DMS114 treated with DMSO at 0.1 percent for 48 hours (cell line): ENCODE measurements around the gene NFIX.

Experiments used
- DNase-seq: peaks from one replicate; lab custom pipeline; 2025; ENCODE audit not compliant: unreplicated experiment; lab: John Stamatoyannopoulos, UW

Gene NFIX

DNA sequence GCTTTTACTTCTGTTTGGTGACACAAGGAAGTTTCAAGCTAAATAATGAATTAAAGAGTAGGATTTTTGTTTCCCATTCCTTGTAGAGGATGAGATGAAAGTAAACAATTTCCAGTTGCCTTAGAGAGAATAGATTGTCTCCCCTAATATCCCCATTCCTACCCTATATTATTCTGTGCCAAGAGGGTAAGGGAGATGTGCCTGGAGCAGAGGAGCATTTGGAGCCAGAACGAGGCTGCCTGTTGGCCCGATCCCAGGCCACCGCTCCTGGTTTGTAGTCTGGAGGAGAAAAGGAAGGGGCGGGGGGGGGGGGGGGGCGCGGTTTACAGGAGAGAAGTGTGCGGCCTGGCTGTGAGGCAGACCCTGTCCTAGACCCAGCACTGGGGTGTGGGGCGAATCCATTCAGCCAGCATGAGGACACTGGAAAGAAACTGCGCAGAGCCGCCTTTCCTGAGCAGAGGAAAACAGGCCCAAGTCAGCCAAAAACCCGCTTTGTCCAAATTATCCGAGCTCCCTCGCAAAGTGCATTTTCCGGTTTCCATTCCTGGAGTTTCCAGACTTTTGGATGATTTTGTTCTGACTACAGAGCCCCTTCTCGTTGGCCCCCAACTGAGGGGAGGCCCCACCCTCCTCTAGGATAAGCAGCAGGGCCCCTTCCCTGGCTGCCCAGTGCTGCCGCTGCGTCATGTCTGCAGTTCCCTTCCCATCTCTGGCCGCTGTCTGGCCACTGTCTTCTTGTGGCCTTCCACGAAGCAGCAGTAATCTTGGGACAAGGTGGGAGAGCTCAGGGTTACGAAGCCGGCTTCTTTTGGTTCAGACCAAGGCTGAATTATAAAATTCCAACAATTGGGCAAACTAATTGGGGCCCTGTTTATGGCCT lies 23.0 kb downstream of the NFIX start:
- DNase-seq, result no peak

DNA sequence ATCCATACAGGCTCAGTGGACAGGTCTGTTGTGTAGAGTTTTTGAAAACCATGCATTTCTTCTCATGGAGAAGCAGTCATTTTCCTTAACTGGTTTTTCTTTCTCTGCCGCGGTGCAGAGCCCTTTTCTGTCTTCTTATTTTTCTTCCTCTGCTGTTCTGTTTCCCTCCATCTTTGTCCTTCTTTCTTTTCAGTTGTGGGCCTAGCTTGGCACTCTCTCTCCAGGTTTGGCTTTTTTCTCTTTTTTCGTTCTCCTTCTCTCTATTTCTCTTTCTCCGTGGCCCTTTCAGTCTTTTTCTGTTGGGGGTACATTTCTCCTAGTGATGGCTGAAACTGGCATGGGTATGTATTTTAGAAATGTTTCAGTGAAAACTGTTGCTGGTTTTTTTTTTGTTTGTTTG lies 24.1 kb downstream of the NFIX start:
- no peak for DNase-seq

DNA sequence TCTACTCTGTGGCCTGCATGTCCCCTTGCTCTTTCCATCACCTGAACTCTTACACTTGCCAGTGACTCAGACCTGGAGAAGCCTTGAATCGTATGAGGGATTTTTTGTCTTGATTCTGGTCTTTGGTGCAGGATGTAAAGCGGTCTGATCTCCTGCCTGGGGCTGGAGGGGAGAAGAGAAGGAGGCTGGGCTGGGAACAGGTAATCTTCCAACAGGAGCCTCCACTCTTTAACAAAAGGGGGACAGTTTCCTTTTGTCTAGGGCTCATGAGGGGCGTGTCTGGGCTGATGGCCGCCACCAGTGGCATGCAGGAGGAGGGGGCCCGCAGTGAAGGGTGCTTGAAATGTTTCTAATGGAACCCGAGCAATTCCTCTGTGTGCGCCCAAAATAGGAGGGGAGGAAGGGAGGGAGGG lies 24.7 kb downstream of the NFIX start:
- DNase-seq, result no peak

DNA sequence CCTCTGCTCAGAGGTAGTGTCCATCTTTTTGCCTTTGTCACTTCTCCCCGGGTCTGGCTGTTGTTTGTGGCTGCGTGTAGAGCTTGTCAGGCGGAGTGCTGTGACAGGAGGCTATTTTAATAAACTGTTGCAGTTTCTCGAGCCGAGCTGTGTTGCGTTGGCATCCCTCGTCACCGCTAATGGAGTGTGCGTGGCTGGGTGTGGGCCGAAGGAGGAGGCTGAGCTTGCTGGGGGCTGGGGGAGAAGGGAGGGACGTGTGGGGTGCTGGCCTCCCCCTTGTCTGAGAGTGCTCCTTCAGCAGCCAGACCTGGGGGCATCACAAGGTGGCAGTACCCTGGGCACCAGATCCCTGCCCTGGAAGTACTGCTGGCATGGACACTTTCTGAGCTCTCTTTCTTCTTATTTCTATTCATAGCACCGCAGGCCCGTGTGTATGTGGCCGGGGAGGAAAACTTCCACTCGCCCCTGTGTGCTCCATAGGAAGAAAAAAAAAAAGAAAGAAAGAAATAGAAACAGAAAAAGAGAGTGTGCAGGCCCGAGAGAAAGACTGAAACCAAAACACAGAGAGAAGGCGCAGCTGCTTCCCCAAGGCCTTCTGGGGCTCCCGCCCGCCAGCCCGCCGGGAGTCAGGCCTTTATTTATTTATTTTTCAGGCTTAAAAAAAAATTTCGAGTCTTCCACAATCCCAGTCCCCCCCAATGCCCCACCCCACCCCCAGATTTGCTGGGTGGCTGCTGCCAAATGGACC lies 27.0 kb downstream of the NFIX start:
- no peak for DNase-seq

DNA sequence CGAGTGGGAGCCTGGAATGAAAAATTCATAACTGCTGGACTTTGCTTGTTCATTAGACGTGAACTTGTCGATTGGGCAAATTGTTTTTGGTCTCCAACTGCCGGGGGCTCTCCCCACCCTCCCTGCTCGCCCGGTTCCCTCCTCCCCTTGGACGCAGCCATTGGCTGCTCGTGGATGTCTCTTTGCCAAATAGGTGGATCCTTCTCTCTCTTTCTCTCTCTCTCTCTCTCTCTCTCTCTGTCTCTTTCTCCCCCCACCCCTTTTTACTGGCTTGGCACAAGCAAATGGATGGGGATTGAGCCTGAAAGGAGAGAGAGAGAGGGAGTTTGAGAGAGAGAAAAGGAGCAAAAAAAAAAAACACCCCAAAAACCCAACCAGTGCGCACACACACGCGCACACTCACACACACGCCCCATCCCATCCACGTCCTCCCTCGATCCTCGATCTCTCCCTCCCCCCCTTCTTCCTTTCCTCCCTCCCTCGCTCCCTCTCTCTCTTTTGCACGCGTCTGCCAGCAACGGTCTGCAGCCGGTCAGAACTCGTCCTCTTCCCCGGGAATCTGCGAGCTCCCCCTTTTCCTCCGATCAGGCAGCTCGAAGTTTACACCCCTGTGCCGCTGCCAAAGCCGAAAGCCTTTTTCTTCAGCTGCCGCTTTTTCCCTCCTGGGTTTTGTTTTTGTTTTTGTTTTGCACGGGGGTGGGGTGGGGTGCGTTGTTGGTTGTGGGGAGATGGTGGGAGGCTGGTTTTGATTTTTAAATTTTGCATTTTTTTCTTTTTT lies 27.8 kb downstream of the NFIX start:
- DNase-seq, result peak; percentile 39

DNA sequence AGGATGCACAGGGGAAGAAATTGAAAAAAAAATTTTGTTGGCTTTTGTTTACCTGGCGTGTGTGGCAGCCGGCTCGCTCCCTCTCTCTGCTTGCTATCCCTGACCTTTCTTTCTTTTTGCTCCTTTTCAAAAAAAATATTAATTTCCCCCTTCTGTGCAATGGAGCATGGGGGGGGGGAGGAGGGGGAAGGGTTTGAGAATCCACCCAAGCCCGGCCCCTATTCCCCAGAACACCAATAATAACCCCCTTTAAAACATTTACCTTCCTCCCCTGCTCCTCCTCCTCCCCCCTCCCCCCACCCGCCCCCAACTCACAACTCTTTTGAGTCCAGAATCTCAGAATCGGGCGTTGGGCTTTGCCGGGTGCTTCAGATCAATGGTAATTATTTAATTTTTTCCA lies 28.4 kb downstream of the NFIX start:
- no peak for DNase-seq

DNA sequence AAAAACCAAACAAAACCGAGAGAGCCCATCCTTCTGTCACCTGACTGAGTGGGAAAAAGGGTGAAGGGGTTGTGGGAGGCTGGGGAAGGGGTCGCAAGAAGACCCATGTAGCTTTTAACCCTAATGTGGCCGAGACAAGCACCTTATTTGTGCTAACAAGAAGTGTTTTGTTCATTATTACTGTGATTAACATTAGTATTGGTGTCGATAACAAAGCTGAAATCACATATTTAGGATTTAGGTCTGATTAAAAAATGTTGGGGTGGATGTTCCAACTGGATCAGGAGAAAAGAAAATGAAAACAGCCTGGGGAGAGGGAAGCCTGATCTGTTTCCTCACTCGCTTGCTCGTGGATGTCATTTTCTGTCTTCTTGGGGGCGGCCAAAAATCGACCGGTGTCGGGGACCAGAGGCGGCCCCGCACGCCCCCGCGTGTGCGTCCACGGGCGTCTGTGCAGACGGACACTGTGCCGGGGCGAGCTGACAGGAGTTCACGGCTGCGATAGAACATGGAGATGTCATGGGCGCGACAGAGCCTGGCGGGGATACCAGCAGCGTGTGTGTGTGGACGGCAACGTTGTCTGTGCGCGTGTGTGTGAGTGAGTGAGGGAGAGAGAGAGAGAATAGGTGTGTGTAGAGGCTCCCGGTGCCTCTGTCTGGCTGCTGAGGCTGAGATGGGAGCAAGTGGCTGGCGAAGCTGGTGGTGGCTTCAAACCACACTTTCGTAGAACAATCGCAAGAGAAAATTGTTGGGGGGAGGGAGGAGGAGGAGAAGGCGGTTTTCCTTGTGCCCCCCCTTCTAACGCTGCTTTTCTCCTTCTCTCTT lies 29.1 kb downstream of the NFIX start:
- DNase-seq, result no peak

DNA sequence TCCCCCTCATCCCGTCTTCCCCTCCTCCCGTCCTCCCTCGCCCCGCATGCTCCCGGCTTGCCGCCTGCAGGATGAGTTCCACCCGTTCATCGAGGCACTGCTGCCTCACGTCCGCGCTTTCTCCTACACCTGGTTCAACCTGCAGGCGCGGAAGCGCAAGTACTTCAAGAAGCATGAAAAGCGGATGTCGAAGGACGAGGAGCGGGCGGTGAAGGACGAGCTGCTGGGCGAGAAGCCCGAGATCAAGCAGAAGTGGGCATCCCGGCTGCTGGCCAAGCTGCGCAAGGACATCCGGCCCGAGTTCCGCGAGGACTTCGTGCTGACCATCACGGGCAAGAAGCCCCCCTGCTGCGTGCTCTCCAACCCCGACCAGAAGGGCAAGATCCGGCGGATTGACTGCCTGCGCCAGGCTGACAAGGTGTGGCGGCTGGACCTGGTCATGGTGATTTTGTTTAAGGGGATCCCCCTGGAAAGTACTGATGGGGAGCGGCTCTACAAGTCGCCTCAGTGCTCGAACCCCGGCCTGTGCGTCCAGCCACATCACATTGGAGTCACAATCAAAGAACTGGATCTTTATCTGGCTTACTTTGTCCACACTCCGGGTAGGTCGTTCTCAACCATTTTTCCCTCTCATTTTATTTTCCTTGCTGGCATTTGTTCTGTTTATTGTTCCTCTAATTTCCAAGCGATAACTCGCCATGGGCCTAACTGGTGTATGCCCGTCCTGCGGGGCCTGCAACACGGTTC lies 29.8 kb downstream of the NFIX start:
- no peak for DNase-seq

DNA sequence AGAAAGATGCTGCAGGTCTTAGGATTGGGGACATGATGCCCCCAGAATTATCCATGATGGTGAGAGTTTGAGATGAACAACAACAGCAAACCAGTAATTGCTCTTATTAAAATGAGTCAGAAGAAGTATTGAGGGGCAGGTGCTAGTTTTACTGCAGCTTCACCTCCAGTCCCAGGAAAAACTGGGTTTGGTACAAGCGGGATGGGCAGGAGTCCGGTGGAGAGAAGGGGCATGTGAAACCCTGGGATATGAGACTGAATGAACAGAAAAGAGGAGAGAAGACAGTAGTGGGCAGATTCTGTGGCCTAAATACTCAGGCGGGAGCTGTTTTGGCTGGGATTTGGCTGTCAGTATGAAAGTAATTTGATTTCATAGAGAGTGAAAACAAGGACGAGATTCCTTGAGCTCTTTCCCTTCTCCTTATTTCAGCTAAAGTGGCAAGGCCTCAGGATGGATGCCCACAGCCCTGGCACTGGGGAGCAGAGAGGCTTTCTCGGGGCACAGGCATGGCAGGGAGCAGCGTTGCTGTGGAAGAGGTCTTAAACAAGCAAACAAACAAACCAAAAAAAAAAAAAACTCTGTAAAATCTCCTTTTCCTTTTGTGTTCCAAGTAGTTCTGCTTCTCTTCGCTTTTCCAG lies 30.7 kb downstream of the NFIX start:
- no peak for DNase-seq

DNA sequence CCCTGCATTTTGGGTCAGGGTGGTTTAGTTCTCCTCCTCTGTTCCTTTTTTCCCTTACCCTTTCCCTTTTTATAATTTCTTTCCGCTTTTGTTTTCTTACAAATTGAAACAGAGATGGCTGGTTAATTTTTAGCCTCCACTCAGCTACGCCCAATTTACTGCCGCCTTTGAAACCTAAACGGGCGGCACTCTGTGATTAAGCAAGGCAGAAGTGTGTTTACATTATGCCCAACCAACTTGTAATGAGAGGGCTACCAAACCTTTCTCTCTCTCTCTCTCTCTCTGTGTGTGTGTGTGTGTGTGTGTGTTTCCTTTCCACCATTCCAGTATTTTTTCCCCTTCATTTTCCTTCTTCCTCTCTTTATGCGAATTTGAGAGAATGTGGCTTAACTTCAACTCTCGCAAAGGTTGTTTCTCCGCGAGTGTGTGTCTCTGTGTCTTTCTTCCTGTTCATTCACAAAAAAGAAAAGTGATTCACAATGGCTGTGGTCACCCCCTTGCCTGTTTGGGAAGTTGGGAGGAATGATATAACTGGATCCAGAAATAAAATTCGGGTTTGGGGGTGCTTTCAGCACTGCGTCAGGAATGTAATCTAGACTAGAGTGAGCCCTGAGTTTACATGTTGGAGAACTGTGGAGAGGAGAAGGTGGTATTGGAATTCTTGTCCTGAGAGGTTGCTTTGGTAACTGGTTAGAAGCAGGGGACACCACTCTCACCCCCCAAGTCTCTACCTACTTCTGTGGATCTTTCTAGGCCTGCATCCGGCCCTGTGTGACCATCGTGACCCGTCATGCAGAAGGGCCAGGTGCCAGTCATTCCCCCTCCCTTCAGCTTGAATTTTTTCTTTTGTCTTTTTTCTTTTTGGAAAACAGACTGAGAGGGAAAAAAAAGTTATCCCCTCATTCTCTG lies 31.4 kb downstream of the NFIX start:
- DNase-seq, result no peak

DNA sequence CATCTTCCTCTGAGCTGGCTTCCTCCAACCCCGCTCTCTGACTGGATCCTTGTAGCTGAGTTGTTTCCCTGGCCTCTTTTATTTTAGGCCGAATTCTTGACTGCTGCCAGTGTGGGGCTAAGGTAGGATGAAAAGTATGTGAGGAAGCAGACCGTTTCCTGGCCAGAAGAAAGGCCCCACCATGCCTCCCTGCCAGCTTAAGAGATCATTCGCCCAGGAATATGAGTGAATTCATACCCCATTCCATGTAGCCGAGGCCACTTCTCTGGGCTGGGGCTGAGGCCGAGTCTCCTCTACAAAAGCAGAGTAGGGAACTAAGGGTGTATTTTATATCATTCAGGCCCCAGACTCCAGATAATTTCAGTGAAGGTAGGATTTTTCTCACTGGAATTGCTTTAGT lies 32.3 kb downstream of the NFIX start:
- no peak for DNase-seq

DNA sequence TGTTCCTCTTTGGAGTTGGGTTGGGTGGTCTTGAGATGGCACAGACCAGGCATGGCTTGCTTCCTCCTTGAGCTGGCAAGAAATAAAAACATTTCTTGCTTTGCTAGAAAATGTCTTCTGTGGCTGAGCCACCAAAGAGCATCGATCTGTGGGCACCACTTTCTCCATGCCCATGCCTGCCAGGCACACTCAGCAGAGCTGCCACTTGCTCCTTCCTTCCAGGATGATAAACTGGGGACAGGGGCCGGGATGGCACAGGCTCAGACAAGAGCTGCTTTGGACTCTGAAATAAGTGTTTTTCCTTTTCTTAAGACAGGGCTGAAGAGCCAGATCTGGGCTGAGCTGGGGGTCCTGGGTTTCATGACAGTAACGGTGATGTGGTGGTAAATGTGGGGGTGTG lies 32.8 kb downstream of the NFIX start:
- DNase-seq, result no peak

DNA sequence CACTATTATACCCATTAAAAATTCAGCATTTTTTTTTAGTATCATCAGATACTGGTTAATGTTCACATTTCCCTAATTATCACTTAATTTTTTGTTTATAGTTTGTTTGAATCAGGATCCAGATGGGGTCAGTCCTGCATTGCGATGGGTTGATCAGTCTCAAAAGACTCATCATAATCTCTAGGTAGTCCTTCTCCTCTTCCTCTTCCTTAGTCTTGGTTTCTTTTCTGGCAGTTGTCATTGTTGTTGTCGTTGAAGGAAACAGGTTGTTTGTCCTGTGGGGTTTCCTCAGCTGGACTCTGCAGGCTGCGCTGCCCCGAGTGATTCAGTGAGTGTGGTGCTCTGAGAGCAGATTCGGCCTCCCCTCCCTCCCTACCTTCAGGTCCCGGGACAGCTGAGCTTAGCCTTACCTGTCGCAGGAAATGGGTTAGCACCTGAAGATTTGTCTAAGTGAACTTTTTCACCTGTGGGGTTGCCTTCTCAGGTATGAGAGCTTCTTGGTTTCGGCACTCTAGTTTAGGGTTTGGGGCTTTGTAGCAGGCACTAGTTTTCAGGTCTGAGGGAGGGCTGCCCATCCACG lies 34.1 kb downstream of the NFIX start:
- DNase-seq, result no peak

DNA sequence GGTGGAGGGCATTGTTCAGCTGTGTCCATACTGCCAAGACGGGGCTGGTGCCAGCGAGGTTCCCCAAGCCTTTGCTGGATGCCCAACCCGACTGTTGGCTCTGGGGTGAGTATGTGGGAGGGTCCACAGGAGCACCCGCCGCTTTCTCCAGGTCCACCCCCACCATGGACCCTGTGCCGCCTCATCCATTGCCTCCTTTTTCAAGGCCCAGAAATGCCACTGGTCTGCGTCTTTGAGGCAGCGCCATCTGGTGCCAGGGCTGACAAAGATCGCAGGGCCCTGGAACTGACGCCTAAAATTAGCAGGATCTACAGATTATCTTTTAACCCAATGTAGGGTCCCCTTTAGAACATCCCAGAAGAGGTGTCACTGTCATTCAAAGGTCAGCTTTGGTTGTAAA lies 34.6 kb downstream of the NFIX start:
- DNase-seq, result no peak

DNA sequence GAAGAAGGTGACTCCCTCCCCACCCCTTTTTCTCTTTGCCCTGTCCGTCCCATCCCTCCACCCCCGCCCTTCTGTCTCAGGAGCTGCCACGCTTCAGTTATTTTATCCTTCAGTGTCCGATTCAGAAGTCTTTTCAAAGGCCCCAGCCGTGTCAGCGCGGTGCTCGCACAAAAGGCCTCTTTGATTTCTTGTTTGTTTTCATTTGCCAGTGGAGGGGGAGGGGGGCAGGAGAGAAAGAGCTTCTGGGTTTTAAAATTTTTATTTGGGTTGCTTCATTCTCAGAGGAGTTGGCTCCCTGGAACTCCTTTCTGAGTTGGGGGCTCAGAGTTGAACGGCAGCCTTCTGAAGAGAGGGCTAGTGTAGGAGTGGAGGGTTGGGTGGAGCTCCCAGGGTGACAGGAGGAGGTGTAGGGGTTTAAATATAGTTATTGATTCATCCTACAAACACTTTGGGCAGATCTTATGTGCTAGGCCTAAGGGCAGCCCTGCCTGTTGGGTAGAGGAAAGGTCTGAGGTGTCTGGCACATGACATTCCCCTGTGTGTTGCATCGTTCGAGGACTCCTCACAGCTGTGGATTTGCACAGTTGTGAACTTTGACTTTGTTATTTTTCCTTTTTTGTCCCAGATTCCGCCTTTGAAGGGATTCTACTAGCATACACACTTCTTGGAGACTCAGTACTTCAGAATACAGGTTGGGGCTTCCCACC lies 36.8 kb downstream of the NFIX start:
- DNase-seq, result no peak

DNA sequence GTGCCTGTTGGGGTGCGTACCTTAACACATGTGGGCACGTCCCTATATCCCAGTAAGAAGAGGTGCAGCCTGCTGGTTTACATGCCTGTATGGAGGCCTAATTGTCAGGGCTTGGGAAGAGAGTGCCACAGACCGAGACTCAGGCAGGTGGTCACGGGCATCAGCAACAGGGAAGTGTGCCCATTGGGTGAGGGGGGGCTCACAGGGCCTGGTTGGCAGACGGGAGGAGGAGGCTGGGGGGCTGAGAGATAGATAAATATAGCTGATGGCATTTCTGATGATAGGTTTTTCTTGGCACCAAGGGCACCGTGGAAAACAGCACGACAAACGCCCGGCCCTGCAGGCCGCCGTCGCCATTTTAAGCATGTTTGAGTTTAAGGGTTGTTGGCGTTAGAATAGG lies 37.6 kb downstream of the NFIX start:
- no peak for DNase-seq

DNA sequence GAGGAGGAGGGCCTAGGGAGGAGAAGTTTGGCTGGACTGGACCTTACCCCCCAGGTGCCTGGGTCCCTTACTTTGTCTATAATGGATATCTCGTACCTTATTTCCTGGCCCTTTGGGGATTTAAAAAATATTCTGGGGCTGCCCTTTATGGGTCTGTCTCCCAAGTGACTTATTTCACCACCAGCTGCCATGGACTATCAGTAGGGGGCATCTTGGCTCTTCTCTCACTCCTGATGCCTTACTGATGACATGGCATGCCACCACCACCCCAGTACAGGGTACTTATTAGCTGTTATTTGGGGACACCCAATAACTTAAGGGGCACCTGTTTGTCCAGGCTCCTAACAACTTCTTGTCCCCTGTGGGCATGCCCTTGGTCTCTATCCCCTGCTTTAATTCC lies 38.0 kb downstream of the NFIX start:
- DNase-seq, result no peak
